ENCODE measurements around the gene SARNP. TPM values are rescaled to one million over a fixed set of nuclear protein-coding genes. Genes with fewer than 3 reads are reported as not detected.

The SARNP gene
- total RNA-seq, 1 donor from 2014 or later = 141 TPM

DNA sequence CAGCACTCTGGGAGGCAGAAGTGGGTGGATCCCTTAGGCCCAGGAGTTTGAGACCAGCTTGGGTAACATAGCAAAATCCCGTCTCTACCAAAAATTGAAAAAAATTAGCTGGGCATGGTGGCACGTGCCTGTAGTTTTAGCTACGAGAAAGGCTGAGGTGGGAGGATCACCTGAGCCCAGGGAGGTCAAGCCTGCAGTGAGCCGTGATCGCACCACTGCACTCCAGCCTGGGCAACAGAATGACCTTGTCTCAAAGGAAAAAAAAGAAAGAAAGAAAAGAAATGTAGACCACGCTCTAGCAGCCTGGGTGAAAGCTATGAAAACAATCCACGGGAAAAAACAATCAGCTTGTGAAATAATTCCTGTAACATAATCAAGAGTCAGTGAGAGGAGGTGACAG lies 29.0 kb downstream of the SARNP start:
- TF ChIP-seq, protein P1, sequence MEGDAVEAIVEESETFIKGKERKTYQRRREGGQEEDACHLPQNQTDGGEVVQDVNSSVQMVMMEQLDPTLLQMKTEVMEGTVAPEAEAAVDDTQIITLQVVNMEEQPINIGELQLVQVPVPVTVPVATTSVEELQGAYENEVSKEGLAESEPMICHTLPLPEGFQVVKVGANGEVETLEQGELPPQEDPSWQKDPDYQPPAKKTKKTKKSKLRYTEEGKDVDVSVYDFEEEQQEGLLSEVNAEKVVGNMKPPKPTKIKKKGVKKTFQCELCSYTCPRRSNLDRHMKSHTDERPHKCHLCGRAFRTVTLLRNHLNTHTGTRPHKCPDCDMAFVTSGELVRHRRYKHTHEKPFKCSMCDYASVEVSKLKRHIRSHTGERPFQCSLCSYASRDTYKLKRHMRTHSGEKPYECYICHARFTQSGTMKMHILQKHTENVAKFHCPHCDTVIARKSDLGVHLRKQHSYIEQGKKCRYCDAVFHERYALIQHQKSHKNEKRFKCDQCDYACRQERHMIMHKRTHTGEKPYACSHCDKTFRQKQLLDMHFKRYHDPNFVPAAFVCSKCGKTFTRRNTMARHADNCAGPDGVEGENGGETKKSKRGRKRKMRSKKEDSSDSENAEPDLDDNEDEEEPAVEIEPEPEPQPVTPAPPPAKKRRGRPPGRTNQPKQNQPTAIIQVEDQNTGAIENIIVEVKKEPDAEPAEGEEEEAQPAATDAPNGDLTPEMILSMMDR (IDR thresholded peaks at IDR 0.05; ENCODE audit: insufficient read depth, low read length, poor library complexity, severe bottlenecking) = no peak
- DNase-seq (ENCODE audit: low read depth) = no peak
- Histone ChIP-seq H3K27me3 (ENCODE audit: control insufficient read depth, insufficient read depth, low read length) (no peaks in the 10 kb centered on the region), H3K36me3 (ENCODE audit: control insufficient read depth, insufficient read depth, low read length) (peaks cover 4% of the 10 kb centered on the region), H3K4me3 (ENCODE audit: low read depth, low read length) (no peak overlapping the region)

DNA sequence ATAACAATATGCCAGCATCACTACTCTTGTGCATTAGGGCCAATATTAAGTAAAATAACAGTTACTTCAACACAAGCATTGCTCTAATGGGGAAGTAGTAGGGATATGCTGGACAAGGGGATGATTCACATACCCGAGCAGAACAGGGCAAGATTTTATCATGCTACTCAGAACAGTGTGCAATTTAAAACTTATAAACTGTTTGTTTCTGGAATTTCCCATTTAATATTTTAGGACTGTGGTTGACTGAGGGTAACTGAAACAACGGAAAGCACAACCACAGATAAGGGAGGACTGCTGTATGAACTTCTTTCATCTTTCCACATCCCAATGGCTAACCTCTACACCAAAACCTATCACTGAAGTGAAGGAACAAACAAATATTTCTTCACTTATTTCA lies 36.8 kb downstream of the SARNP start:
- Histone ChIP-seq H3K27me3 (ENCODE audit: control insufficient read depth, insufficient read depth, low read length) (no peaks in the 10 kb centered on the region), H3K4me3 (ENCODE audit: low read depth, low read length) (no peak overlapping the region), H3K36me3 (ENCODE audit: control insufficient read depth, insufficient read depth, low read length) (peaks cover under 1% of the 10 kb centered on the region)
- DNase-seq (ENCODE audit: low read depth) = no peak
- TF ChIP-seq, protein P1 (IDR thresholded peaks at IDR 0.05; ENCODE audit: insufficient read depth, low read length, poor library complexity, severe bottlenecking) = no peak

DNA sequence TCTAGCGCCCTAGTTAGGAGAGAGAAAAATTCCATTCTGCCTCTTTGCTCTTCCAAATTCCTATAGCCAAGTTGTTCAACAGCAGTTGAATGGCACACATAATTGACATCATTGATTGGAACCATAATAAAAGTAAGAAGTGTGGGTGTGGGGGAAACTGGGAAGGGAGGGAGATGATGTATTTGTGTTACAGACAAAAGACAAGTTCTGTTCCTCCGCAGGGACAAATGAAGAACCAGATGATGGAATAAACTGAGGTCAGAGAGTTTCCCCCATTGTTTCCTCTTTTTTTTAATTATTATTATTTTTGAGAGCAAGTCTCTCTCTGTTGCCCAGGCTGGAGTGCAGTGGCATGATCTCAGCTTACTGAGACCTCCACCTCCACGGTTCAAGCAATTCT lies 39.7 kb downstream of the SARNP start:
- H3K36me3 ChIP-seq (ENCODE audit: control insufficient read depth, insufficient read depth, low read length) = no peaks in the 10 kb centered on the region
- H3K27me3 ChIP-seq (ENCODE audit: control insufficient read depth, insufficient read depth, low read length) = no peaks in the 10 kb centered on the region
- DNase-seq (ENCODE audit: low read depth) = no peak
- TF ChIP-seq, protein P1 (IDR thresholded peaks at IDR 0.05; ENCODE audit: insufficient read depth, low read length, poor library complexity, severe bottlenecking) = no peak
- H3K4me3 ChIP-seq (ENCODE audit: low read depth, low read length) = no peak overlapping the region

DNA sequence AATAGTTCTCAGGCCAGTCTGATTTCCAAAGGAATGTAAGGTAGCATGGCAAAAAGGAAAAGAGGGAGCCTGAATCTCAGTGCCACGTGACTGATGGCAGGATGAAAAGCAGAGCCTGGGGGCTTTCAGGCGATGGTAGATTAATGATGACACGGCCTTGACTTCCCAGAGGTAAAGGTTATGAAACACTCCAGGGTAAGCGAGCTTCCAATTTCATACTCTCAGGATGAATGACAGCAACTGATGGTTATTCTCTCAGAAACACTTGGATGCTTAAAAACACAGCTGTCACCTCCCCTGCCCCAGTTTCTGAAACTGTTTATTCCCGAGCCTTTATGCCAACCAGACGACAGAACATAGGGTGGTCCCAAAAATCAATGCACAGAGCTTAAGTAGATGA lies 45.8 kb downstream of the SARNP start:
- H3K27me3 ChIP-seq (ENCODE audit: control insufficient read depth, insufficient read depth, low read length) = no peaks in the 10 kb centered on the region

DNA sequence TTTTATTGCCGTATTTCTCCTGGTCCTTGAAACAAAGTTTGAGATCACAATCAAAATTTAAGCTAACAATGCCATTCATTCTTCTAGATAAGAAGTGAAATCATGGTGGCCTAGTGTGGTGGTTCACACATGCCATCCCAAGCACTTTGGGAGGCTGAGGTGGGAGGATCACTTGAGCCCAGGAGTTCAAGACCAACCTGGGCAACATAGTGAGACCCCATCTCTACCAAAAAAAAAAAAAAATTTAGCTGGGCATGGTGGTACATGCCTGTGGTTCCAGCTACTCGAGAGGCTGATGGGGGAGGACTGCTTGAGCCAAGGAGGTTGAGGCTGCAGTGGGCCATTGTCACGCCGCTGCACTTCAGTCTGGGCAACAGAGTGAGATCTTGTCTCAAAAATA lies 50.4 kb downstream of the SARNP start:
- TF ChIP-seq, protein P1 (IDR thresholded peaks at IDR 0.05; ENCODE audit: insufficient read depth, low read length, poor library complexity, severe bottlenecking) = no peak
- no peak for DNase-seq (ENCODE audit: low read depth)
- Histone ChIP-seq H3K36me3 (ENCODE audit: control insufficient read depth, insufficient read depth, low read length) (no peaks in the 10 kb centered on the region), H3K27me3 (ENCODE audit: control insufficient read depth, insufficient read depth, low read length) (no peaks in the 10 kb centered on the region), H3K4me3 (ENCODE audit: low read depth, low read length) (no peak overlapping the region)

More for the DNA sequence above, 45.8 kb downstream of the SARNP start:
- no peak overlapping the region for H3K4me3 ChIP-seq (ENCODE audit: low read depth, low read length)
- TF ChIP-seq, protein P1 (IDR thresholded peaks at IDR 0.05; ENCODE audit: insufficient read depth, low read length, poor library complexity, severe bottlenecking) = no peak
- H3K36me3 ChIP-seq (ENCODE audit: control insufficient read depth, insufficient read depth, low read length) = no peaks in the 10 kb centered on the region
- no peak for DNase-seq (ENCODE audit: low read depth)

DNA sequence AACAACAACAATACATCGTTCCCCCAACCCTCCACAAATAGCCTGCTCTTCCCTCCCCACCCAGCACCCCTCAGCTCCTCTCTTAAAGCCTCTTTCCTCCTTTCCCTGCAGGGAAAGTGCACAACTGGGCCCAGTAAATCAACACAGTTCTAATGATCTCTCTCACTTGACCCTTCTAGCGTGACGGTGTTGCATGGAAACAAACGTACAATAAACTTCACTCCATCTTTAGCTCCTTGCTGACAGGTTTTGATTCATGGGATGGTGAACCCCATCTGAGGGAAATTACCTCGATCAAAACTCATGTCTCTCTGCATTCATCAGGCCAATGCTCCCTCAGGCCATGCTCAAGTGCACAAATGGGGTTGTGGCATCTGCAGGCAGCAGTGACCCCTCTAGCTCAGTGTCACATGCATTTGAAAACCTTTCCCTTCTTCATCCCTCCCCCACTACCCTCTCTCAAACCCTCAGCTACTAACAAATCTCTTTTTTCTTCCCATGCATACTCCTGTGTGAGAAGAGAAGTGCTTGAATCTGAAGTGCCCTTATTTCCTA lies 51.7 kb downstream of the SARNP start:
- Histone ChIP-seq H3K27me3 (ENCODE audit: control insufficient read depth, insufficient read depth, low read length) (no peaks in the 10 kb centered on the region), H3K36me3 (ENCODE audit: control insufficient read depth, insufficient read depth, low read length) (no peaks in the 10 kb centered on the region)
- TF ChIP-seq, protein P1 (IDR thresholded peaks at IDR 0.05; ENCODE audit: insufficient read depth, low read length, poor library complexity, severe bottlenecking) = no peak

More for the DNA sequence above, 51.7 kb downstream of the SARNP start:
- no peak for DNase-seq (ENCODE audit: low read depth)
- no peak overlapping the region for H3K4me3 ChIP-seq (ENCODE audit: low read depth, low read length)

Data from kidney epithelial cell (primary cell).